Activated CD4-positive, alpha-beta T cell treated with anti-CD3 and anti-CD28 coated beads, Interleukin-2, amount 50 U/mL, for 4 hours (primary cell): ENCODE data around the gene TBC1D14.
A peak's percentile ranks its signal among the peaks of the same experiment; 100 is the strongest.

ENCODE experiments used
- DNase-seq, 2 experiments: peaks; one replicate each; pipeline ENCODE4 v3.0.0-alpha.2; 2020

Gene TBC1D14

DNA sequence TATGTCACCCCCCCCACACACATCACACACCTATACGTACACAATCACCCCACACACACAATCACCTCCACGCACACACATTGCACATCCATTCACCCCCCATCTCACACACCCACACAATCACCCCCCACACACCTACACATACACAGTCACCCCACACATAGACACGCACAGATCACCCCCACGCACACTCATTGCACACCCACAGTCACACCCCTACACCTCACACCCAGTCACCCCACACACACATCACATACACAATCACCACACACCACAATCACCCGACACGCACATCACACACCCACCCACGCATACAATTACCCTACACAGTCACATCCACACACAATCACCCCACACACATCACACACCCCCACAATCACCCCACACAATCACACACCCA lies 117.7 kb downstream of the TBC1D14 start:
- no peak for DNase-seq

- no peak for DNase-seq
Observed at GRCh38 chr4:7027913-7028312, 118.3 kb downstream of the TBC1D14 start.

- DNase-seq = no peak
Observed at GRCh38 chr4:7029212-7029611, 119.6 kb downstream of the TBC1D14 start.

- DNase-seq = no peak
Observed at GRCh38 chr4:7029921-7030320, 120.3 kb downstream of the TBC1D14 start.

- no peak for DNase-seq
Observed at GRCh38 chr4:7030856-7031255, 121.2 kb downstream of the TBC1D14 start.

- no peak for DNase-seq
Observed at GRCh38 chr4:7031558-7032449, 122.2 kb downstream of the TBC1D14 start.

DNA sequence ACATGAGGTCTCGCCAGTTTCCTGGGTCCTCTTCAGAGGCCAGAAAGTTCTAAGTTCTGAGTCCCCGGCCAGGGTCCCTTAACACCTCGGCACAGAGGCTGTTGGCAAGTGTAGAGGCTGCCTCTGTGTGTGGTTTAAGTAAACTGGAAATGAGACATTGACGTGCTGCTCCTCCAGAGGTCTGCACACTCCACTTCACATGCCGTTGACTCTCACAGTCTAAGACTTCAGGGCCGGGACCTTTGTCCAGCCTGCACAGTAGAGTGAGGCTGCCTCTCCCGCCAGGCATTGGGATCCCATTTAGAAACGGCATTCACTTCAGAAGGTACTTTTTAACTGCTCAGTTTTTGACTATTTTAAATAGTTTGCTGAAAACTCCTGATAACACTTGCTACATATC lies 123.0 kb downstream of the TBC1D14 start:
- DNase-seq = no peak

GRCh38 chr4:7034262-7035081 lies 124.8 kb downstream of the TBC1D14 start:
- no peak for DNase-seq

- DNase-seq = no peak
Observed at GRCh38 chr4:7037425-7037824, 127.8 kb downstream of the TBC1D14 start.

DNA sequence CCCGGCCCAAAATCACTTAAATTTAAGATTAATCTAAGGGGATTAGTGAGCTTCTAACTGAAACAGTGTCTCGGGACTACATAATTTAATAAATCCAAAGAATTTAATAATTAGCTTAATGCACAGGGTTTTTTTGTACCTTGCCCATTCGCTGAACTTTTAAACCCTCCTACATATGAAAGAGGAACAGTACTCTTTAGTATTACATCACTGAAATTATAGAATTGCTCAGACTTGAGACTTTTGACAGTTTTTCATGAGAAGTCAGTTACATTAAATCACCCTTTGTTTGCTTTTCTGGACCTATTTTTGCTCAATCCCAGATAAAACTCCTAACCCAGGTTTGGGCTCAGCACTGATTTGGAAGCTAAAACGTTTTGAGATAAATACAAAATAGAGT lies 131.1 kb downstream of the TBC1D14 start:
- DNase-seq = no peak

DNA sequence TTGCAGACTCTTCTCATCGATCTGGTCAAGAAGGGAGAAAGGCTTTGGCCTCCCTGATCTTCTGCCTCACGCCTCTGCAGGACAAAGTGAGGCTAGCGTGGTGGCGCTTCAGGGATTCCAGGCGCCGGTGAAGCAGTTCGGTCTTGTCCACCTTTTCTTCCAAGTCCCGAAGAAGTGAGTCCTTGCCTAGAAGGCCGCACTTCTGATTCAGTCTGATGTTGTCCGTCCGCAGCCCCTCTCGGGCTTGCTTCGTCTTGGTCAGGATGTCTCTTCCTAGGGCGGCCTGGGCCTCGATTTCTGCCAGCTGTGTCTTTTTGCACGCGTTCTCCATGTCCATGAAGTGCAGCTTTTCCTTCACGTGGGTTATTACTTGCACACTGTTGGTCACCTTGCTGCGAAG lies 131.6 kb downstream of the TBC1D14 start:
- no peak for DNase-seq

DNA sequence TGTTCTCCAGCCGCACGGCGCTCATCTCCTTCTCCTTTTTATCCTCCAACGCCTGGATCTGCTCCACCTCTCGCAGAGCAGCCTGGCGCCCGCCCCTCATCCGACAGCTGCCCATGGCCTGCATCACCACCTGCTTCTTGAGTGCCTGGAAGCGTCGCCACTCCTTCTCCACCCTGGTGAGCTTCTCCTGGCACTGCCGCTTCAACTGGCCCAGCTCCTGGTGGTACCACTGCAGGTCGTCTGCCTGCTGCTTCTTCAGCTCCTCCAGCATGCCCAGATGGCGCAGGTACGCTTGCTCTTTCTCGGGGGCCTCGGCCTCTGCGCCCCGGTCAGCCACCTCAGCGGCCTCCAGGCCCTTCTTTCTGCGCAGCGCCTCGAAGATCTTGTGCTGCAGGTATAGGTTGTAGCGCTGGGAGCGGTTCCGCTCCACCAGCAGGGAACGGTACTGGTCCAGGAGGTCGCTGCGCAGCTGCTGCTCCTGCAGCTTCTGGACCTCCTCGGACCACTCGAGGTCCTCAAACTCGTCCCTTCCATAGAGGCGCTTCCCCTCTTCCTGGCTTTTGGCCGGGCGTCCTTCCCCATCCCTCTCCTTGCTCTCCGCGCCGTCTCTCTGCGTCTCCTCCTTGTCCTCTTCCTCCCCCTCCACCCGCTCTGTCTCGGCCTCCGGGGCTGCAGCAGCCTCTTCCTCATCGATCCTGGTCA lies 132.3 kb downstream of the TBC1D14 start:
- no peak for DNase-seq

GRCh38 chr4:7042503-7043283 lies 133.1 kb downstream of the TBC1D14 start:
- DNase-seq = peak; percentile 80 to 83

DNA sequence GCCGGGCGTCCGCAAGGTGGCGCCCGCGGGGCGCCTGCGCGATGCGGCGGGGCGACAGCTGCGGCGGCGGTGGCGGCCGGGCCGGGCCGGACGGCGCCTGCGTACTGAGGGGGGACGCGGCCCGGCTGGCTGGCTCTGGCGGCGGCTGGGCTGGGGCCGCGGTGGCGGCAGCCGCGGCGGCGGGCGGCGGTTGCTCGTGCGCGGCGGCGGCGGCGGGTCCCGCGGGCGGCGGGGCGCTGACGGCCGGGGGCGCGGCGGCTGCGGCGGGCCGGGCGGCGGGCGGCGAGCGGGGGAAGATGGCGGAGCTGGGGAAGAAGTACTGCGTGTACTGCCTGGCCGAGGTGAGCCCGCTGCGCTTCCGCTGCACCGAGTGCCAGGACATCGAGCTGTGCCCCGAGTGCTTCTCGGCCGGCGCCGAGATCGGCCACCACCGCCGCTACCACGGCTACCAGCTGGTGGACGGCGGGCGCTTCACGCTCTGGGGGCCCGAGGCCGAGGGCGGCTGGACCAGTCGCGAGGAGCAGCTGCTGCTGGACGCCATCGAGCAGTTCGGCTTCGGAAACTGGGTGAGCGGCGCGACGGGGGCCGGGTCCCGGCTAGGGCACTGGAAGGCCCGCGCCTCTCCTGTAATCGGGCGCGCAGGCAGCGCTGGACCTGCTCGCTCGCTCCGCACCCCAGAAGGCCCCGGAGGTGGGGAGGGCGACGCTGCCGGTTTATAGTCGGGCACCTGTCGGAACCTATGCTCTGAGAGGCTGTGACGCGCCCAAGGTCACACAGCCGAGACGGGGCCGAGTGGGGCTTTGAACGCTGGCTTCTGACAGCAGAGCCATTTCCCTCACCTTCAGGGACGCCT lies 133.9 kb downstream of the TBC1D14 start, which contains the start of gene TADA2B:
TADA2B (plus strand) TSS at position 89 of the 853 bp plus-strand sequence; CDS start at position 297, 208 bp downstream.
- DNase-seq = peak; percentile 39 to 44

- DNase-seq = no peak
Observed at GRCh38 chr4:7044137-7044930, 134.7 kb downstream of the TBC1D14 start.

DNA sequence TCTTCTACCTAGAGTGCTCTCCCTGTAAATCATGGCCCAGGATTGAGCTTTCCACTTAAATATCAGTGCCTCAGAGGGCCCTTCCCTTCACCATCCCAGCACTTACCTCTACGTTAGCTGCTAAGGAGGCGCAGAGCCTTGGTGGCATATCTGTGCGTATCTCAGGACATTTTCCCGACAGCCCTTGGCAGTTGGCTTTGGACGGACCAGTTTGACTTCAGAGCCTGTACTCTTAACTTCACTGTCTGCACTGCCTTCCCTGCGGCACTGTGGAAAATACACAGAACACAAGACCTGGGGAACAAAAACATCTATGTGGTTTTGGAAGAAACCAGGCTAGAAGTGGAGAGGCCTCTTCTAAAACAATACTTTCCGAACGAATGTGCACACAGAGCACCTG lies 135.9 kb downstream of the TBC1D14 start:
- no peak for DNase-seq

DNA sequence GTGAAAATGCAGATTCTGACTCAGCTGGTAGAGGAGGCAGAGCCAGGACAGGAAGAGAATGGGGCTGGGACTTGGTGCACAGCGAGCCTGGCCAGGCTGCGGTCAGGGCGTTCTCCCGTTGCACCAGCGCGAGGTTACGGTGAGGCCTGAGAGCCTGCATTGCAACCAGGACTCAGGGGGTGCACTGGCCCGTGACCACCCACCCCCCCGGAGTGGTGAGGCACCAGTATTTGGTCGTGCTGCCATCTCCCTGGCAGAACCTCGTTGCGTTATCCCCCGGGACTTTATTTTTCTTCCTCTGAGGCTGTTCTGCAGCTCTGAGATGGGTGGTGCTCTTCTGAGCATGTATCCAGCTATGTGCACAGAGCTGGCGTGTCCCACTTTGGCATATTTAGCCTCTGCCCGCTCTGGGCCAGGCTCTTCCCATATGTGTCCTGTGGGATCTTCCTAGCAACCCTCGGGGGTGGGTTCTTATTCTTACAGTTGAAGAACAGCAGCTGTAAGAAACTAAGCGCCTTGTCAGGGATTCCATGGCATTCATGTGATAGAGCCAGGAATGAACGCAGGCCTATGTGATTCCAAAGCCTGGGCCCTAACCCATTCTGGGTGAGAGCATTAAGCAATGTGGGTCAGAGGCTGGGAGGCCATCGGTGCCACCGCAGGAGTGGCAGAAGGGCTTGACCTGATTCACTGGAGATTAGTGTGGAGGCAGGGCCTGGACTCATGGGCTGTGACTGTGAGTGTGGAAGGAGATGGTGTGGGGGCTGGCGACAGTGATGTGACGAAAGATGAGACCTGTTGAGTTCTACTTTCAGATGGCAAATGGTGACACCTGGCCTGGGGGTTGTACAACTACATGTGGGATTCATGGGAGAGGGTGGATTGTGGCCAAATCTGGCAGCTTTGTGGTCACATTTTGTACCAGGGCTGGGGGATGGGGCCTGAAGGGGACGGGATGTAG lies 136.6 kb downstream of the TBC1D14 start:
- no peak for DNase-seq

DNA sequence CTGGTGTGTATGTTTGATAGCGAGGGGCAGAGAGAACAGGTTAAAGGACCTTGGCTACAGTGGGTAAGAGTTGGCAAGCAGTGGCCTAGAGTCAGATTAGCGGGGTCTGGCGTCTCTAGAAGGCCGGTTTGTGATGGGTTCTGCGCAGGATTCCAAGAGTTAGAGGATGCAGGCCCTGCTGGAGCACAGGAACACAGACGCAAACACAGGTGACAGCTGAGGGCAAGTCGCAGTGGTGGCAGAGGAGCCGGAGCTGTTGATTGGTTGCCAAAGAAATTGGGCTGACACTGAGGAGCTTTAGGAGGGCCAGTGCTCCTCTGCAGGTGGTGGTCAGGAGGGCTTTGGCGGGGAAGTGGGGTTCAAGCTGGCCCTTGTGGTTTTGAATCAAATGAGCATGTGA lies 137.3 kb downstream of the TBC1D14 start:
- DNase-seq = no peak

DNA sequence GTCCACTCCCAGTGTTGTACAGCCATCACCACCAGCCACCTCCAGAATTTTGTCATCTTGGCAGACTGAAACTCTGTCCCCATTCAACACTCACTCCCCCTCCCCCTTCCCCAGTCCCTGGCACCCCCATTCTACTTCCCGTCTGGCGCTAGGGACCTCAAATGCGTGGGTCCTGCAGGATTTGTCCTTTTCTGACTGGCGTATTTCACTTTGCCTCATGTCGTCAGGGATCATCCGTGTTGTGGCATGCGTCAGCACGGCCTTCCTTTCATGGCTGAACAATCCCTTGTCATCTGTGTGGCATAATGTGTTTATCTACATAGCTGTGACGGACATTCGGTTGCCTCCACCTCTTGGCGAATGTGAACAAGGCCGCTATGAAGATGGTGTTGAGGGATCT lies 139.0 kb downstream of the TBC1D14 start:
- no peak for DNase-seq
